ENCODE results near the gene TAOK1.

The TAOK1 gene

DNA sequence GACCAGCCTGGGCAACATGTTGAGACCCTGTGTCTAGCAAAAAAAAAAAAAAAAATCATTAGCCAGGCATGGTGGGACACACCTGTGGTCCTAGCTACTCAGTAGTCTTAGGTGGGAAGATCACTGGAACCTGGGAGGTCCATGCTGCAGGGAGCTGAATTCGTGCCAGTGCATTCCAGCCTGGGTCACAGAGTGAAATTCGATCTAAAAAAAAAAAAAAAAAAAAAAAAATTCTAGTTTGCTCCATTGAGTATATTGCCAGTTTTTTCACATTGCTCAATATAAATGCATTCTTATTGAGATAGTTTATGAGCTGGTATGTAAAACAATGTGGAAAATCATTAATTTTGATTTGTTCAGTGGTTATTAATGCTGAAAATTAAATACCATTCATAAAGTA, 124.6 kb downstream of the TAOK1 start:
- H3K27ac ChIP-seq (ENCODE audit: extremely low read depth, low read depth, low read length): no peak overlapping the region
- H3K36me3 ChIP-seq (ENCODE audit: control insufficient read depth in 2 of 2, insufficient read depth in 1 of 2, low read length in 2 of 2): peaks cover 78% of the 10 kb centered on the region in 2 experiments
- POLR2A ChIA-PET: interaction anchor here (0.7 kb wide), 1 partner anchor 35 kb away, joined by 5 read pairs; no protein-coding TSS in a partner anchor
- H3K4me3 ChIP-seq (ENCODE audit: low read depth, low read length): no peak overlapping the region
- TF ChIP-seq, protein P1, sequence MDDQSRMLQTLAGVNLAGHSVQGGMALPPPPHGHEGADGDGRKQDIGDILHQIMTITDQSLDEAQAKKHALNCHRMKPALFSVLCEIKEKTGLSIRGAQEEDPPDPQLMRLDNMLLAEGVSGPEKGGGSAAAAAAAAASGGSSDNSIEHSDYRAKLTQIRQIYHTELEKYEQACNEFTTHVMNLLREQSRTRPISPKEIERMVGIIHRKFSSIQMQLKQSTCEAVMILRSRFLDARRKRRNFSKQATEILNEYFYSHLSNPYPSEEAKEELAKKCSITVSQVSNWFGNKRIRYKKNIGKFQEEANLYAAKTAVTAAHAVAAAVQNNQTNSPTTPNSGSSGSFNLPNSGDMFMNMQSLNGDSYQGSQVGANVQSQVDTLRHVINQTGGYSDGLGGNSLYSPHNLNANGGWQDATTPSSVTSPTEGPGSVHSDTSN (CRISPR knock-in tag; IDR thresholded peaks at IDR 0.05): no peak
- TF ChIP-seq, protein P2, sequence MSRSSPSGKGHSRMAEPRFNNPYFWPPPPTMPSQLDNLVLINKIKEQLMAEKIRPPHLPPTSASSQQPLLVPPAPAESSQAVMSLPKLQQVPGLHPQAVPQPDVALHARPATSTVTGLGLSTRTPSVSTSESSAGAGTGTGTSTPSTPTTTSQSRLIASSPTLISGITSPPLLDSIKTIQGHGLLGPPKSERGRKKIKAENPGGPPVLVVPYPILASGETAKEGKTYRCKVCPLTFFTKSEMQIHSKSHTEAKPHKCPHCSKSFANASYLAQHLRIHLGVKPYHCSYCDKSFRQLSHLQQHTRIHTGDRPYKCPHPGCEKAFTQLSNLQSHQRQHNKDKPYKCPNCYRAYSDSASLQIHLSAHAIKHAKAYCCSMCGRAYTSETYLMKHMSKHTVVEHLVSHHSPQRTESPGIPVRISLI (tag by site-specific recombination; IDR thresholded peaks at IDR 0.05): peak; percentile 83
- TF ChIP-seq GLIS1 (tag by site-specific recombination; IDR thresholded peaks at IDR 0.05) (peak; percentile 58), PRDM1 (tag by site-specific recombination; IDR thresholded peaks at IDR 0.05) (no peak)
- no peaks in the 10 kb centered on the region for H3K9me3 ChIP-seq (ENCODE audit: control insufficient read depth, insufficient read depth, low read depth, low read length)
- CTCF ChIA-PET: interaction anchor here (0.6 to 1.3 kb wide), 6 partner anchors 22 to 366 kb away, joined by 3 to 6 read pairs (median 4); no protein-coding TSS in a partner anchor
- H3K4me1 ChIP-seq (ENCODE audit: control insufficient read depth, insufficient read depth, low read length): no peaks in the 10 kb centered on the region

DNA sequence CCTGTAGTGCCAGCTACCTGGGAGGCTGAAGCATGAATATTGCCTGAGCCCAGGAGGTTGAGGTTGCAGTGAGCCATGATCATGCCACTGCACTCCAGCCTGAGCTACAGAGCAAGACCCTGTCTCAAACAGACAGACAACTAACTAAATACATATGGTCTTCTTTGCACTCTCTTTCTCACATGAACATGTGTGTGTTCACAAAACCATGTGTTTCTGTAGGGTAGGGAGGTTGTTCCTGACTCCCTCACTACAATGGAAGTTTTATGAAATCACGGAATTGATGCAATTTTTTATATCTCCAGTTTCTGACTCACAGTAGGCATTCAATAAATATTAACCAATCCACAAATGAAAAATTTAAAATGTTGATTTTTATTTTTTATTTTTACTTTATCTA, 128.2 kb downstream of the TAOK1 start:
- H3K27ac ChIP-seq (ENCODE audit: extremely low read depth, low read depth, low read length): no peak overlapping the region
- H3K4me1 ChIP-seq (ENCODE audit: control insufficient read depth, insufficient read depth, low read length): no peaks in the 10 kb centered on the region
- H3K9me3 ChIP-seq (ENCODE audit: control insufficient read depth, insufficient read depth, low read depth, low read length): no peaks in the 10 kb centered on the region
- ChIA-PET CTCF (no interaction called here), POLR2A (no interaction called here)
- peaks cover 72 to 82% of the 10 kb centered on the region in 2 experiments for H3K36me3 ChIP-seq (ENCODE audit: control insufficient read depth in 2 of 2, insufficient read depth in 1 of 2, low read length in 2 of 2)
- H3K4me3 ChIP-seq (ENCODE audit: low read depth, low read length): no peak overlapping the region
- no peak for TF ChIP-seq ZNF660 (tag by site-specific recombination; IDR thresholded peaks at IDR 0.05)
- TF ChIP-seq ZNF175 (tag by site-specific recombination; IDR thresholded peaks at IDR 0.05): no peak
- TF ChIP-seq ZNF830 (tag by site-specific recombination; IDR thresholded peaks at IDR 0.05; ENCODE audit: low read depth): no peak
- TF ChIP-seq, protein P3, sequence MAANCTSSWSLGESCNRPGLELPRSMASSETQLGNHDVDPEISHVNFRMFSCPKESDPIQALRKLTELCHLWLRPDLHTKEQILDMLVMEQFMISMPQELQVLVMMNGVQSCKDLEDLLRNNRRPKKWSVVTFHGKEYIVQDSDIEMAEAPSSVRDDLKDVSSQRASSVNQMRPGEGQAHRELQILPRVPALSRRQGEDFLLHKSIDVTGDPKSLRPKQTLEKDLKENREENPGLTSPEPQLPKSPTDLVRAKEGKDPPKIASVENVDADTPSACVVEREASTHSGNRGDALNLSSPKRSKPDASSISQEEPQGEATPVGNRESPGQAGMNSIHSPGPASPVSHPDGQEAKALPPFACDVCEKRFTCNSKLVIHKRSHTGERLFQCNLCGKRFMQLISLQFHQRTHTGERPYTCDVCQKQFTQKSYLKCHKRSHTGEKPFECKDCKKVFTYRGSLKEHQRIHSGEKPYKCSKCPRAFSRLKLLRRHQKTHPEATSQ (tag by site-specific recombination; IDR thresholded peaks at IDR 0.05): no peak
- TF ChIP-seq ZNF701 (tag by site-specific recombination; IDR thresholded peaks at IDR 0.05): no peak
- no peak for TF ChIP-seq REPIN1 (tag by site-specific recombination; IDR thresholded peaks at IDR 0.05; ENCODE audit: low read depth)
- no peak for TF ChIP-seq ZNF596 (tag by site-specific recombination; IDR thresholded peaks at IDR 0.05)
- no peak for TF ChIP-seq HOXA7 (CRISPR knock-in tag; IDR thresholded peaks at IDR 0.05; ENCODE audit: borderline replicate concordance)
- no peak for TF ChIP-seq ZNF623 (tag by site-specific recombination; IDR thresholded peaks at IDR 0.05)
- TF ChIP-seq ZNF248 (tag by site-specific recombination; IDR thresholded peaks at IDR 0.05): no peak
- no peak for TF ChIP-seq ZXDB (tag by site-specific recombination; IDR thresholded peaks at IDR 0.05)
- no peak for TF ChIP-seq ZNF155 (tag by site-specific recombination; IDR thresholded peaks at IDR 0.05)
- no peak for TF ChIP-seq ZNF223 (tag by site-specific recombination; IDR thresholded peaks at IDR 0.05)
- no peak for TF ChIP-seq ZNF776 (tag by site-specific recombination; IDR thresholded peaks at IDR 0.05; ENCODE audit: borderline replicate concordance)
- TF ChIP-seq, protein P4, sequence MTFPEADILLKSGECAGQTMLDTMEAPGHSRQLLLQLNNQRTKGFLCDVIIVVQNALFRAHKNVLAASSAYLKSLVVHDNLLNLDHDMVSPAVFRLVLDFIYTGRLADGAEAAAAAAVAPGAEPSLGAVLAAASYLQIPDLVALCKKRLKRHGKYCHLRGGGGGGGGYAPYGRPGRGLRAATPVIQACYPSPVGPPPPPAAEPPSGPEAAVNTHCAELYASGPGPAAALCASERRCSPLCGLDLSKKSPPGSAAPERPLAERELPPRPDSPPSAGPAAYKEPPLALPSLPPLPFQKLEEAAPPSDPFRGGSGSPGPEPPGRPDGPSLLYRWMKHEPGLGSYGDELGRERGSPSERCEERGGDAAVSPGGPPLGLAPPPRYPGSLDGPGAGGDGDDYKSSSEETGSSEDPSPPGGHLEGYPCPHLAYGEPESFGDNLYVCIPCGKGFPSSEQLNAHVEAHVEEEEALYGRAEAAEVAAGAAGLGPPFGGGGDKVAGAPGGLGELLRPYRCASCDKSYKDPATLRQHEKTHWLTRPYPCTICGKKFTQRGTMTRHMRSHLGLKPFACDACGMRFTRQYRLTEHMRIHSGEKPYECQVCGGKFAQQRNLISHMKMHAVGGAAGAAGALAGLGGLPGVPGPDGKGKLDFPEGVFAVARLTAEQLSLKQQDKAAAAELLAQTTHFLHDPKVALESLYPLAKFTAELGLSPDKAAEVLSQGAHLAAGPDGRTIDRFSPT (tag by site-specific recombination; IDR thresholded peaks at IDR 0.05): no peak
- TF ChIP-seq ZSCAN30 (tag by site-specific recombination; IDR thresholded peaks at IDR 0.05): no peak
- TF ChIP-seq, protein P5, sequence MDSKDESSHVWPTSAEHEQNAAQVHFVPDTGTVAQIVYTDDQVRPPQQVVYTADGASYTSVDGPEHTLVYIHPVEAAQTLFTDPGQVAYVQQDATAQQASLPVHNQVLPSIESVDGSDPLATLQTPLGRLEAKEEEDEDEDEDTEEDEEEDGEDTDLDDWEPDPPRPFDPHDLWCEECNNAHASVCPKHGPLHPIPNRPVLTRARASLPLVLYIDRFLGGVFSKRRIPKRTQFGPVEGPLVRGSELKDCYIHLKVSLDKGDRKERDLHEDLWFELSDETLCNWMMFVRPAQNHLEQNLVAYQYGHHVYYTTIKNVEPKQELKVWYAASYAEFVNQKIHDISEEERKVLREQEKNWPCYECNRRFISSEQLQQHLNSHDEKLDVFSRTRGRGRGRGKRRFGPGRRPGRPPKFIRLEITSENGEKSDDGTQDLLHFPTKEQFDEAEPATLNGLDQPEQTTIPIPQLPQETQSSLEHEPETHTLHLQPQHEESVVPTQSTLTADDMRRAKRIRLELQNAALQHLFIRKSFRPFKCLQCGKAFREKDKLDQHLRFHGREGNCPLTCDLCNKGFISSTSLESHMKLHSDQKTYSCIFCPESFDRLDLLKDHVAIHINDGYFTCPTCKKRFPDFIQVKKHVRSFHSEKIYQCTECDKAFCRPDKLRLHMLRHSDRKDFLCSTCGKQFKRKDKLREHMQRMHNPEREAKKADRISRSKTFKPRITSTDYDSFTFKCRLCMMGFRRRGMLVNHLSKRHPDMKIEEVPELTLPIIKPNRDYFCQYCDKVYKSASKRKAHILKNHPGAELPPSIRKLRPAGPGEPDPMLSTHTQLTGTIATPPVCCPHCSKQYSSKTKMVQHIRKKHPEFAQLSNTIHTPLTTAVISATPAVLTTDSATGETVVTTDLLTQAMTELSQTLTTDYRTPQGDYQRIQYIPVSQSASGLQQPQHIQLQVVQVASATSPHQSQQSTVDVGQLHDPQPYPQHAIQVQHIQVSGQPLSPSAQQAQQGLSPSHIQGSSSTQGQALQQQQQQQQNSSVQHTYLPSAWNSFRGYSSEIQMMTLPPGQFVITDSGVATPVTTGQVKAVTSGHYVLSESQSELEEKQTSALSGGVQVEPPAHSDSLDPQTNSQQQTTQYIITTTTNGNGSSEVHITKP (tag by site-specific recombination; IDR thresholded peaks at IDR 0.05): no peak

Data from HEK293 (cell line).